ENCODE results near the gene RBM34. TPM values are rescaled to one million over a fixed set of nuclear protein-coding genes. Genes with fewer than 3 reads are reported as not detected.

RBM34 gene
- total RNA-seq, 1 donor from 2014 or later, result 66.9 TPM

- Mint-ChIP-seq H3K4me1 (ENCODE audit: unreplicated experiment) (no peaks in the 10 kb centered on the region), H3K36me3 (ENCODE audit: unreplicated experiment) (peaks cover 27% of the 10 kb centered on the region), H3K4me3 (ENCODE audit: unreplicated experiment) (no peak overlapping the region), H3K9me3 (ENCODE audit: unreplicated experiment) (no peaks in the 10 kb centered on the region), H3K27me3 (ENCODE audit: unreplicated experiment) (no peaks in the 10 kb centered on the region), H3K27ac (ENCODE audit: unreplicated experiment) (peak overlapping the region; percentile 38)
- TF ChIP-seq CTCF (IDR thresholded peaks at IDR 0.05), result no peak
- DNase-seq (ENCODE audit: extremely low spot score, unreplicated experiment), result no peak
Measured at GRCh38 chr1:235181561-235182245, 20.7 kb upstream of the RBM34 start.

- Mint-ChIP-seq H3K4me1 (ENCODE audit: unreplicated experiment) (no peaks in the 10 kb centered on the region), H3K27ac (ENCODE audit: unreplicated experiment) (no peak overlapping the region), H3K4me3 (ENCODE audit: unreplicated experiment) (no peak overlapping the region), H3K9me3 (ENCODE audit: unreplicated experiment) (no peaks in the 10 kb centered on the region), H3K27me3 (ENCODE audit: unreplicated experiment) (no peaks in the 10 kb centered on the region), H3K36me3 (ENCODE audit: unreplicated experiment) (peaks cover 29% of the 10 kb centered on the region)
- no peak for DNase-seq (ENCODE audit: extremely low spot score, unreplicated experiment)
- no peak for TF ChIP-seq CTCF (IDR thresholded peaks at IDR 0.05)
Measured at GRCh38 chr1:235180916-235181460, 19.9 kb upstream of the RBM34 start.

GRCh38 chr1:235176486-235176885 is 15.4 kb upstream of the RBM34 start:
- no peak overlapping the region for H3K27ac Mint-ChIP-seq (ENCODE audit: unreplicated experiment)
- peaks cover 40% of the 10 kb centered on the region for H3K36me3 Mint-ChIP-seq (ENCODE audit: unreplicated experiment)
- TF ChIP-seq CTCF (IDR thresholded peaks at IDR 0.05), result no peak
- no peak overlapping the region for H3K4me3 Mint-ChIP-seq (ENCODE audit: unreplicated experiment)
- H3K27me3 Mint-ChIP-seq (ENCODE audit: unreplicated experiment), result no peaks in the 10 kb centered on the region
- no peaks in the 10 kb centered on the region for H3K9me3 Mint-ChIP-seq (ENCODE audit: unreplicated experiment)
- H3K4me1 Mint-ChIP-seq (ENCODE audit: unreplicated experiment), result no peaks in the 10 kb centered on the region
- DNase-seq (ENCODE audit: extremely low spot score, unreplicated experiment), result no peak

- Mint-ChIP-seq H3K36me3 (ENCODE audit: unreplicated experiment) (peaks cover 23% of the 10 kb centered on the region), H3K27me3 (ENCODE audit: unreplicated experiment) (no peaks in the 10 kb centered on the region), H3K4me3 (ENCODE audit: unreplicated experiment) (no peak overlapping the region), H3K9me3 (ENCODE audit: unreplicated experiment) (no peaks in the 10 kb centered on the region), H3K4me1 (ENCODE audit: unreplicated experiment) (no peaks in the 10 kb centered on the region), H3K27ac (ENCODE audit: unreplicated experiment) (no peak overlapping the region)
- no peak for DNase-seq (ENCODE audit: extremely low spot score, unreplicated experiment)
- TF ChIP-seq CTCF (IDR thresholded peaks at IDR 0.05), result no peak
Measured at GRCh38 chr1:235169986-235170385, 8.9 kb upstream of the RBM34 start.

GRCh38 chr1:235168375-235168774 is 7.3 kb upstream of the RBM34 start:
- H3K36me3 Mint-ChIP-seq (ENCODE audit: unreplicated experiment), result peaks cover 18% of the 10 kb centered on the region
- TF ChIP-seq CTCF (IDR thresholded peaks at IDR 0.05), result no peak
- H3K27ac Mint-ChIP-seq (ENCODE audit: unreplicated experiment), result no peak overlapping the region

More at GRCh38 chr1:235168375-235168774, 7.3 kb upstream of the RBM34 start:
- H3K27me3 Mint-ChIP-seq (ENCODE audit: unreplicated experiment), result no peaks in the 10 kb centered on the region
- no peak overlapping the region for H3K4me3 Mint-ChIP-seq (ENCODE audit: unreplicated experiment)
- H3K4me1 Mint-ChIP-seq (ENCODE audit: unreplicated experiment), result no peaks in the 10 kb centered on the region
- H3K9me3 Mint-ChIP-seq (ENCODE audit: unreplicated experiment), result no peaks in the 10 kb centered on the region
- no peak for DNase-seq (ENCODE audit: extremely low spot score, unreplicated experiment)

Data from osteocyte (in vitro differentiated cells).